Pulmonary artery endothelial cell (primary cell): Measurements from ENCODE around the gene FAM98B. TPM values are rescaled to one million over a fixed set of nuclear protein-coding genes. Genes with fewer than 3 reads are reported as not detected.

Experiments
- total RNA-seq: library from RNA; depleted of rRNA; stranded (reverse); fragments of >200 nt; gene quantifications from 2 replicates; pipeline ENCODE4 v1.2.3, GENCODE V29; 2014

FAM98B gene
- total RNA-seq, 1 donor from 2014 or later: 13.3 TPM

Other genes with a start within 250 kb of the FAM98B start
- gene SPRED1, start 201.3 kb upstream of the FAM98B start, total RNA-seq: 21.4 and 27.8 TPM in 2 replicates
- gene RASGRP1, start 110.7 kb downstream of the FAM98B start, total RNA-seq: 0.04 and 0.20 TPM in 2 replicates